Measurements from ENCODE around the gene CAMK2D.
A peak's percentile ranks its signal among the peaks of the same experiment; 100 is the strongest.

CAMK2D gene

GRCh38 chr4:113524096-113524495 lies 237.4 kb downstream of the CAMK2D start:
- Mint-ChIP-seq H3K4me3 (peak overlapping the region; percentile 26 to 49), H3K27me3 (no peaks in the 10 kb centered on the region), H3K4me1 (peaks cover 15% of the 10 kb centered on the region), H3K27ac (peak overlapping the region; percentile 40 to 93), H3K9me3 (no peaks in the 10 kb centered on the region)
- DNase-seq (no peak), ATAC-seq (peak; percentile 90)

- H3K4me3 Mint-ChIP-seq = no peak overlapping the region
- DNase-seq = no peak
- H3K9me3 Mint-ChIP-seq = no peaks in the 10 kb centered on the region
- H3K27ac Mint-ChIP-seq = no peak overlapping the region
- no peak for ATAC-seq
- peaks cover 15% of the 10 kb centered on the region for H3K4me1 Mint-ChIP-seq
- H3K27me3 Mint-ChIP-seq = no peaks in the 10 kb centered on the region
Measured at GRCh38 chr4:113522433-113522832, 239.1 kb downstream of the CAMK2D start.

DNA sequence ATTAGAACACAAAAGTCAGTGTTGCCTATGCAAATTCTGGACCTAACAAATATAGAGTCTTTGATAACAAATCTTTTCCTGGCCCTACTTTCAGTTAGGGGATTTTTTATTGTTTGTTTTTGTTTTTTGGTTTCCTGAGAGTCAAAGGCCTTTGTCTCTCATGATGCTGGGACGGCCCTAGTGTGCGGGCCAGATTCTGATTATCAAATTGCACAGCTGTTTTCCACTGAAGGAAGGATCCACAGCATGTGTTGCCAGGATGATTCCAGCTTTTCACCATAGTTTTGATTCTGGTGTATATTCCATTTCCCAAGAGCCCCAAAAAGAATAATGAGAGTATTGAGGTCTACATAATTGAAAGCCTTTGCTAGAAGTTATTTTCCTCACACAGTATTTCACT lies 248.2 kb downstream of the CAMK2D start:
- no peak for ATAC-seq
- no peak for DNase-seq
- Mint-ChIP-seq H3K4me1 (no peaks in the 10 kb centered on the region), H3K27ac (no peak overlapping the region), H3K4me3 (no peak overlapping the region), H3K27me3 (no peaks in the 10 kb centered on the region), H3K9me3 (no peaks in the 10 kb centered on the region)

- ATAC-seq = no peak
- H3K27me3 Mint-ChIP-seq = no peaks in the 10 kb centered on the region
- no peaks in the 10 kb centered on the region for H3K4me1 Mint-ChIP-seq
- no peak for DNase-seq
- H3K9me3 Mint-ChIP-seq = no peaks in the 10 kb centered on the region
- H3K4me3 Mint-ChIP-seq = no peak overlapping the region
- no peak overlapping the region for H3K27ac Mint-ChIP-seq
Measured at GRCh38 chr4:113512880-113513279, 248.7 kb downstream of the CAMK2D start.

DNA sequence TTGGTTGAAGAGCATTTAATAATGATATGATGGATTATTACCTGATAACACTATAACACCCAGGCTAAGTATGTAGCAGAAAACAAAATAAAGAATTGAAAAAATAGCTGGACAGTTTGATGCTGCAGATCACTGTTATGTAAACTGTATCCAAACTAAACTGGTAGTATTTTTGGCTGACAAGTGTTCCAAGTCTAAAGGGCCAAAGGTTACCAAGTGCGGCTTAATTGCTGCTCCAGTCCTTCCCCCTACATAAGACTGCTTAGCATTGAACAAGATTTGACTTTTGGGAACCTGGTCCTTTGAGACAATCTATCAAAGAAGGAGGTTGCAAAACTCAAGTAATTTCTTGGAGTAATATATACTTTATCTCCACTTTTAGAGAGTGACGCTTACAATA lies 249.6 kb downstream of the CAMK2D start:
- no peak for ATAC-seq
- Mint-ChIP-seq H3K27ac (no peak overlapping the region), H3K9me3 (no peaks in the 10 kb centered on the region), H3K27me3 (no peaks in the 10 kb centered on the region), H3K4me3 (no peak overlapping the region), H3K4me1 (no peaks in the 10 kb centered on the region)
- no peak for DNase-seq

DNA sequence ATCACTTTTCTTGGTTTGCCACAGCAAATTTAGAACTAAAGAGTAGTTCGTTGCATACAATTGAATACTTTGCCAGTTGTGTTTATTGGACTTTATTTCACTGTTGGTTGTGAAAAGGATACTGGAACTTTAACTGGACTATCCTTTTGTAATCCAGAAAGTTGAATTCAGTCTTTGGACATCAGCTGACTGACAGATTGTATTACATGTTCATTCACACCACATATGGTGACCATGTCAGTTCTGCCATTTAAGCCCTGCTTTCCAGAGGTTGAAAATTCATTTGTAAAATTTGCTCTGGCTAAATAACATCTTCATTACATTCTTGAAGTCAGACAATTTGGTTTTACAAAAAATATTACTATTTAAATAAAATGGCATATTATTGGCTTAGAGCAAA lies 251.7 kb downstream of the CAMK2D start:
- ATAC-seq (no peak), DNase-seq (no peak)
- H3K9me3 Mint-ChIP-seq = no peaks in the 10 kb centered on the region
- no peak overlapping the region for H3K27ac Mint-ChIP-seq
- H3K4me1 Mint-ChIP-seq = no peaks in the 10 kb centered on the region
- no peaks in the 10 kb centered on the region for H3K27me3 Mint-ChIP-seq
- no peak overlapping the region for H3K4me3 Mint-ChIP-seq

- no peak for ATAC-seq
- DNase-seq = no peak
- Mint-ChIP-seq H3K27me3 (no peaks in the 10 kb centered on the region), H3K4me1 (no peaks in the 10 kb centered on the region), H3K4me3 (no peak overlapping the region), H3K9me3 (peaks cover 0 to 4% of the 10 kb centered on the region in 2 donors), H3K27ac (no peak overlapping the region)
Measured at GRCh38 chr4:113505044-113505443, 256.5 kb downstream of the CAMK2D start.

DNA sequence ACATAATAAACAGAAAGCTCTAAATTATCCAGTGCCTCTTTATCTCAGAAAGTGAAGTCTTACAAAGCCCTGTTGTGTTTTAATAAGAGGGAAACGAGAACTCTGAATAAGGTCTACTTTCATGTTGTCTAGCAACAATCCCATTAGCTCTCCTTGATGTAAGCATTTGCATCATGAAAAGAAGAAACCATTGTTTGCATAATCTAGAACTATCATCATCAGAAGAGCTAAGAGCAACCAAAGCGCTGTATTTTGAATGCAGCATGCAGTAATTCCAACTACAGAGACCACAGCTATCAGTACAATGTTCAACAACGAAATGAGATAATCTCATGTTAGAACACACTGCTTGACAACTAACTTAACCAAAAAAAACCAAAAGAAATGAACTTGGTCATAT lies 257.1 kb downstream of the CAMK2D start:
- no peak for ATAC-seq
- no peak overlapping the region for H3K4me3 Mint-ChIP-seq
- no peak overlapping the region for H3K27ac Mint-ChIP-seq
- H3K4me1 Mint-ChIP-seq = no peaks in the 10 kb centered on the region
- no peak for DNase-seq
- peaks cover 0 to 4% of the 10 kb centered on the region in 2 donors for H3K9me3 Mint-ChIP-seq
- H3K27me3 Mint-ChIP-seq = no peaks in the 10 kb centered on the region

- Mint-ChIP-seq H3K9me3 (peaks cover 0 to 4% of the 10 kb centered on the region in 2 donors), H3K27ac (no peak overlapping the region), H3K4me1 (no peaks in the 10 kb centered on the region), H3K4me3 (no peak overlapping the region), H3K27me3 (no peaks in the 10 kb centered on the region)
- no peak for ATAC-seq
- DNase-seq = no peak
Measured at GRCh38 chr4:113503691-113504090, 257.8 kb downstream of the CAMK2D start.

DNA sequence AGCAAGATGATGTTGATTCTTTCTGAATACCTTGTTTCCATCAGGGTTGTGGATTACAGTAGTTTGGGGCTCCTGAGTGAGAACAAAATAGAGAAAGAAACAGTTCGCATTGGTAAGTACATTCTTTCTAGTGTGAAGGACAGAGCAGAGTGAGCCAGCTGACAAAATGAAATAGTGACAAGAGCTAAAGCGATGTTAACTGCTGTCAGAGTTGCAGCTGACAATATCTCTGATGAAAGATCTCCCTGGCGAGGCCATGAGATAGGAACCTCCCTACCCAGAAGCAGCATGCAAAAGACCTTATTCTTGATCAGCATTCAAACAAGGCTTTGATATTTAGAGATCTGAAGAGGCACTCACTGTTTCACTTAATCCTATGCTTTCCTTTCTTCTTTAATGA lies 258.6 kb downstream of the CAMK2D start:
- Mint-ChIP-seq H3K9me3 (peaks cover 0 to 4% of the 10 kb centered on the region in 2 donors), H3K27ac (no peak overlapping the region), H3K4me3 (no peak overlapping the region), H3K4me1 (no peaks in the 10 kb centered on the region), H3K27me3 (no peaks in the 10 kb centered on the region)
- no peak for DNase-seq
- no peak for ATAC-seq

DNA sequence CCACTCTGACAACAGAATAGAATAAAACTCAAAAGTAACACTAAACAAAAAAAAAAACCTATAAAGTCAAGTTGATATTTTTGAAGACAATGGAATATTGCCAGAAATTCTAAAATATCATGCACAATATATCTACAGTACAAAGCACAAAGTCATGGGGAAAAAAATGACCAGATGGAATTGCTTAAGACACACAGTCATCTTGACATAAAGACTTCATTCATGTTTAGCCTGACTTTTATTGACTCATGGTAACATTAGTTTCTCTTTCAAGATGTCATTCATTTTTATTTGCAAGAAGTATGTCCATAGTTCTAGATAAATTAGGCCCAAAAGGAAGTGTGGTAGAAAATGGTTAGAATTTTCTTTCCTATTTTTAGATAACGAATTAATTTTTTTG lies 259.1 kb downstream of the CAMK2D start:
- H3K27me3 Mint-ChIP-seq = no peaks in the 10 kb centered on the region
- no peak overlapping the region for H3K4me3 Mint-ChIP-seq
- no peak for DNase-seq
- H3K4me1 Mint-ChIP-seq = no peaks in the 10 kb centered on the region
- no peak overlapping the region for H3K27ac Mint-ChIP-seq
- no peak for ATAC-seq
- peaks cover 0 to 4% of the 10 kb centered on the region in 2 donors for H3K9me3 Mint-ChIP-seq

DNA sequence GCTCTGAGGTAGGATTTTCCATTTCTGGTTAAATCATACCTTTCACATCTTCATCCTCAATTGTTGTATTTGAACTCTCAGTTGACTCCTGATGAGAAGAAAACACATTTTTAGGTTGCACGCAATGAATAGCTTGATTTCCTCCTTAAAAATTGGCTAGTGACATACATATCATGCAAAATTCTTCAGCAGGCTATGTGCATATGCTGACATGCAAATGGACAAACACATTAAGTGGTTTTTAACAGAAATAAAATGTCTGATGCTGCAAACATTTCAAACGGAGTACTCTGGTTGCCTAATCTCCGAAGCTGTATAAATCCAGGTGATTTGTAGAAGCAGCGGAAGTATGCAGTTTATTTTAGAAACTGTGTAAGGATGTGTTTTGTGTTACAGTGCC lies 261.1 kb downstream of the CAMK2D start:
- Mint-ChIP-seq H3K4me3 (no peak overlapping the region), H3K4me1 (no peaks in the 10 kb centered on the region), H3K9me3 (peaks cover 6 to 8% of the 10 kb centered on the region in 2 donors), H3K27ac (no peak overlapping the region), H3K27me3 (no peaks in the 10 kb centered on the region)
- DNase-seq = no peak
- ATAC-seq = no peak

GRCh38 chr4:113499696-113500095 lies 261.8 kb downstream of the CAMK2D start:
- ATAC-seq (no peak), DNase-seq (no peak)
- Mint-ChIP-seq H3K27ac (no peak overlapping the region), H3K4me3 (no peak overlapping the region), H3K4me1 (no peaks in the 10 kb centered on the region), H3K9me3 (peaks cover 7 to 8% of the 10 kb centered on the region in 2 donors), H3K27me3 (no peaks in the 10 kb centered on the region)

- H3K4me1 Mint-ChIP-seq = no peaks in the 10 kb centered on the region
- no peak overlapping the region for H3K4me3 Mint-ChIP-seq
- ATAC-seq (no peak), DNase-seq (no peak)
- H3K27ac Mint-ChIP-seq = no peak overlapping the region
- peaks cover 7 to 8% of the 10 kb centered on the region in 2 donors for H3K9me3 Mint-ChIP-seq
- H3K27me3 Mint-ChIP-seq = no peaks in the 10 kb centered on the region
Measured at GRCh38 chr4:113499166-113499565, 262.4 kb downstream of the CAMK2D start.

GRCh38 chr4:113497154-113497884 lies 264.2 kb downstream of the CAMK2D start:
- Mint-ChIP-seq H3K4me3 (no peak overlapping the region), H3K4me1 (no peaks in the 10 kb centered on the region), H3K27ac (no peak overlapping the region), H3K9me3 (peaks cover 6 to 7% of the 10 kb centered on the region in 2 donors), H3K27me3 (no peaks in the 10 kb centered on the region)
- no peak for ATAC-seq
- no peak for DNase-seq

GRCh38 chr4:113496698-113497097 lies 264.8 kb downstream of the CAMK2D start:
- Mint-ChIP-seq H3K27me3 (no peaks in the 10 kb centered on the region), H3K9me3 (peaks cover 4 to 7% of the 10 kb centered on the region in 2 donors), H3K27ac (no peak overlapping the region), H3K4me3 (no peak overlapping the region), H3K4me1 (no peaks in the 10 kb centered on the region)
- DNase-seq = no peak
- no peak for ATAC-seq

GRCh38 chr4:113495790-113496189 lies 265.7 kb downstream of the CAMK2D start:
- H3K9me3 Mint-ChIP-seq = peaks cover 4 to 7% of the 10 kb centered on the region in 2 donors
- ATAC-seq = no peak
- H3K27ac Mint-ChIP-seq = no peak overlapping the region
- DNase-seq = no peak
- H3K4me3 Mint-ChIP-seq = no peak overlapping the region
- H3K4me1 Mint-ChIP-seq = no peaks in the 10 kb centered on the region
- no peaks in the 10 kb centered on the region for H3K27me3 Mint-ChIP-seq
